Trophoblast cell (in vitro differentiated cells and primary cell): ENCODE measurements around the gene ANO6.

Experiments
- DNase-seq, 2 donors: peaks; one replicate each; pipeline ENCODE4 v3.0.0-alpha.2; 2016
- H2AFZ ChIP-seq: 2 replicates; pipeline ENCODE4 v1.6.1; 2013; ENCODE audit warnings: low read length, moderate library complexity, mild to moderate bottlenecking; ENCODE audit not compliant: insufficient read depth, poor library complexity
- H2AK5ac ChIP-seq: 2 replicates; pipeline ENCODE4 v1.6.1; 2013; ENCODE audit warnings: mild to moderate bottlenecking, low read length
- H2BK120ac ChIP-seq: 2 replicates; pipeline ENCODE4 v1.6.1; 2013; ENCODE audit warnings: low read length, mild to moderate bottlenecking, moderate library complexity; ENCODE audit not compliant: insufficient read depth, poor library complexity
- H2BK12ac ChIP-seq: 2 replicates; pipeline ENCODE4 v1.6.1; 2013; ENCODE audit warnings: mild to moderate bottlenecking, low read length, moderate library complexity
- H2BK5ac ChIP-seq: 2 replicates; pipeline ENCODE4 v1.6.1; 2013; ENCODE audit warnings: low read length, low read depth, moderate library complexity, mild to moderate bottlenecking; ENCODE audit not compliant: poor library complexity
- H3K14ac ChIP-seq: 2 replicates; pipeline ENCODE4 v1.6.1; 2013; ENCODE audit warnings: mild to moderate bottlenecking, low read length
- H3K18ac ChIP-seq: 2 replicates; pipeline ENCODE4 v1.6.1; 2013; ENCODE audit warnings: mild to moderate bottlenecking, low read length
- H3K23ac ChIP-seq: 2 replicates; pipeline ENCODE4 v1.6.1; 2013; ENCODE audit warnings: low read length
- H3K27ac ChIP-seq: 2 replicates; pipeline ENCODE4 v1.5.1; 2013; ENCODE audit warnings: low read depth, mild to moderate bottlenecking, inconsistent platforms, low read length, moderate library complexity
- H3K27me3 ChIP-seq: 2 replicates; pipeline ENCODE4 v1.6.1; 2013; ENCODE audit warnings: inconsistent platforms, mild to moderate bottlenecking, low read length, moderate library complexity; ENCODE audit not compliant: insufficient read depth
- H3K36me3 ChIP-seq, 2 experiments: 1 replicate in 1 of 2; 2 replicates in 1 of 2; pipeline ENCODE4 v1.6.1; 2013; ENCODE audit warnings: low read length in 2 of 2, mild to moderate bottlenecking in 2 of 2, moderate library complexity in 1 of 2; ENCODE audit not compliant: insufficient read depth in 2 of 2, control insufficient read depth in 1 of 2
- H3K4ac ChIP-seq: 2 replicates; pipeline ENCODE4 v1.6.1; 2013; ENCODE audit warnings: low read depth, mild to moderate bottlenecking, low read length, moderate library complexity
- H3K4me1 ChIP-seq, 2 experiments: 1 replicate in 1 of 2; 2 replicates in 1 of 2; pipeline ENCODE4 v1.6.1; 2013; ENCODE audit warnings: low read length in 2 of 2, mild to moderate bottlenecking in 2 of 2, moderate library complexity in 1 of 2; ENCODE audit not compliant: insufficient read depth in 2 of 2, control insufficient read depth in 1 of 2
- H3K4me2 ChIP-seq: 2 replicates; pipeline ENCODE4 v1.6.1; 2013; ENCODE audit warnings: inconsistent platforms, mild to moderate bottlenecking, low read length, moderate library complexity
- H3K4me3 ChIP-seq: 2 replicates; pipeline ENCODE4 v1.5.1; 2013; ENCODE audit warnings: mild to moderate bottlenecking, low read depth, low read length, inconsistent platforms
- H3K79me1 ChIP-seq: one replicate; pipeline ENCODE4 v1.6.1; 2013; ENCODE audit warnings: low read length
- H3K79me2 ChIP-seq: 2 replicates; pipeline ENCODE4 v1.6.1; 2013; ENCODE audit warnings: low read length, mild to moderate bottlenecking; ENCODE audit not compliant: control insufficient read depth, insufficient read depth, poor library complexity
- H3K9ac ChIP-seq: 2 replicates; pipeline ENCODE4 v1.6.1; 2013; ENCODE audit warnings: mild to moderate bottlenecking, low read length
- H3K9me3 ChIP-seq: 2 replicates; pipeline ENCODE4 v1.6.1; 2013; ENCODE audit warnings: low read depth, mild to moderate bottlenecking, control low read depth, inconsistent platforms, low read length; ENCODE audit not compliant: insufficient read depth
- H4K12ac ChIP-seq: 2 replicates; pipeline ENCODE4 v1.6.1; 2013; ENCODE audit warnings: low read depth, mild to moderate bottlenecking, low read length, moderate library complexity
- H4K8ac ChIP-seq: 2 replicates; pipeline ENCODE4 v1.6.1; 2013; ENCODE audit warnings: low read depth, mild to moderate bottlenecking, low read length, moderate library complexity
- H4K91ac ChIP-seq: one replicate; pipeline ENCODE4 v1.6.1; 2013; ENCODE audit warnings: low read depth, mild to moderate bottlenecking, low read length, moderate library complexity
- WGBS: extraction: QIAGEN DNeasy Blood & Tissue Kit; methylation state at CpG from one replicate; pipeline ENCODE4 v1.1.7; 2013; ENCODE audit warnings: missing lambda C conversion rate; ENCODE audit not compliant: insufficient read length, insufficient coverage; ENCODE audit errors: extremely low coverage; 5-methylcytosine and 5-hydroxymethylcytosine counted together

The ANO6 gene

GRCh38 chr12:45409966-45410365 lies 194.1 kb downstream of the ANO6 start:
- H3K4me2 ChIP-seq, result no peak overlapping the region
- no peak overlapping the region for H2BK12ac ChIP-seq
- no peaks in the 10 kb centered on the region for H3K4me1 ChIP-seq
- H3K18ac ChIP-seq, result no peak overlapping the region
- no peak overlapping the region for H3K9ac ChIP-seq
- no peaks in the 10 kb centered on the region for H3K79me2 ChIP-seq
- no peak overlapping the region for H3K4me3 ChIP-seq
- DNase-seq, result peak; percentile 20 to 23
- no peak overlapping the region for H2AK5ac ChIP-seq
- no peak overlapping the region for H2AFZ ChIP-seq
- H3K14ac ChIP-seq, result no peak overlapping the region
- no peaks in the 10 kb centered on the region for H3K9me3 ChIP-seq
- no peak overlapping the region for H4K12ac ChIP-seq
- H2BK120ac ChIP-seq, result no peak overlapping the region
- no peaks in the 10 kb centered on the region for H3K79me1 ChIP-seq
- no peaks in the 10 kb centered on the region for H3K27me3 ChIP-seq
- H3K23ac ChIP-seq, result no peak overlapping the region
- H4K8ac ChIP-seq, result no peak overlapping the region
- H3K27ac ChIP-seq, result no peak overlapping the region
- H2BK5ac ChIP-seq, result no peak overlapping the region
- H3K4ac ChIP-seq, result no peak overlapping the region
- H3K36me3 ChIP-seq, result peaks cover 22 to 50% of the 10 kb centered on the region in 2 experiments
- H4K91ac ChIP-seq, result no peak overlapping the region
- no CpG with 5 or more reads among the region's 7 CpGs for WGBS

GRCh38 chr12:45411626-45412025 lies 195.7 kb downstream of the ANO6 start:
- no peaks in the 10 kb centered on the region for H3K79me2 ChIP-seq
- no peak for DNase-seq
- no peak overlapping the region for H3K9ac ChIP-seq
- H2BK120ac ChIP-seq, result no peak overlapping the region
- no peaks in the 10 kb centered on the region for H3K27me3 ChIP-seq
- H2AK5ac ChIP-seq, result no peak overlapping the region
- H4K91ac ChIP-seq, result no peak overlapping the region
- H2BK12ac ChIP-seq, result no peak overlapping the region
- no peak overlapping the region for H3K14ac ChIP-seq
- no peaks in the 10 kb centered on the region for H3K4me1 ChIP-seq
- no peak overlapping the region for H2AFZ ChIP-seq
- H3K79me1 ChIP-seq, result no peaks in the 10 kb centered on the region
- no peak overlapping the region for H2BK5ac ChIP-seq
- H3K27ac ChIP-seq, result no peak overlapping the region
- no peak overlapping the region for H3K4me2 ChIP-seq
- WGBS, result no CpG with 5 or more reads among the region's 7 CpGs
- no peak overlapping the region for H4K12ac ChIP-seq
- peaks cover 25 to 49% of the 10 kb centered on the region in 2 experiments for H3K36me3 ChIP-seq
- no peak overlapping the region for H3K4ac ChIP-seq
- no peak overlapping the region for H3K23ac ChIP-seq
- no peak overlapping the region for H3K18ac ChIP-seq
- no peak overlapping the region for H4K8ac ChIP-seq
- H3K9me3 ChIP-seq, result no peaks in the 10 kb centered on the region
- no peak overlapping the region for H3K4me3 ChIP-seq

- Histone ChIP-seq H3K36me3 (peaks cover 17 to 41% of the 10 kb centered on the region in 2 experiments), H3K23ac (no peak overlapping the region), H3K18ac (no peak overlapping the region), H3K79me2 (no peaks in the 10 kb centered on the region), H2BK120ac (no peak overlapping the region), H3K27ac (no peak overlapping the region), H3K9me3 (no peaks in the 10 kb centered on the region), H2AFZ (no peak overlapping the region), H3K9ac (no peak overlapping the region), H3K4me2 (no peak overlapping the region), H3K79me1 (no peaks in the 10 kb centered on the region), H3K4ac (no peak overlapping the region), H3K4me3 (no peak overlapping the region), H2BK12ac (no peak overlapping the region), H4K8ac (no peak overlapping the region), H3K14ac (no peak overlapping the region), H3K4me1 (no peaks in the 10 kb centered on the region), H2BK5ac (no peak overlapping the region), H3K27me3 (no peaks in the 10 kb centered on the region), H4K91ac (no peak overlapping the region), H4K12ac (no peak overlapping the region), H2AK5ac (no peak overlapping the region)
- DNase-seq, result peak; percentile 95 to 97
- no CpG with 5 or more reads among the region's 4 CpGs for WGBS
These were observed 199.5 kb downstream of the ANO6 start for GRCh38 chr12:45415393-45415817.

GRCh38 chr12:45416126-45416525 lies 200.2 kb downstream of the ANO6 start:
- Histone ChIP-seq H3K14ac (no peak overlapping the region), H3K4ac (no peak overlapping the region), H3K79me2 (no peaks in the 10 kb centered on the region), H2AK5ac (no peak overlapping the region), H3K79me1 (no peaks in the 10 kb centered on the region), H2BK5ac (no peak overlapping the region), H3K23ac (no peak overlapping the region), H4K91ac (no peak overlapping the region), H3K4me3 (no peak overlapping the region), H3K27me3 (no peaks in the 10 kb centered on the region), H3K36me3 (peaks cover 22 to 45% of the 10 kb centered on the region in 2 experiments), H3K18ac (no peak overlapping the region), H2AFZ (no peak overlapping the region), H4K8ac (no peak overlapping the region), H4K12ac (no peak overlapping the region), H3K27ac (no peak overlapping the region), H2BK12ac (no peak overlapping the region), H2BK120ac (no peak overlapping the region), H3K9me3 (no peaks in the 10 kb centered on the region), H3K4me2 (no peak overlapping the region), H3K4me1 (no peaks in the 10 kb centered on the region), H3K9ac (no peak overlapping the region)
- WGBS, result no CpG with 5 or more reads among the region's 2 CpGs
- no peak for DNase-seq
